NT2/D1 (cell line): Measurements from ENCODE around the gene EPS8L3.

Experiments used
- YY1 ChIP-seq: IDR thresholded peaks from 2 replicates; pipeline ENCODE4 v1.6.1; 2011; ENCODE audit not compliant: insufficient read length, insufficient read depth
- ZNF274 ChIP-seq: IDR thresholded peaks from 2 replicates; pipeline ENCODE4 v1.6.1; 2011; ENCODE audit warnings: mild to moderate bottlenecking, low read depth, low read length

DNA sequence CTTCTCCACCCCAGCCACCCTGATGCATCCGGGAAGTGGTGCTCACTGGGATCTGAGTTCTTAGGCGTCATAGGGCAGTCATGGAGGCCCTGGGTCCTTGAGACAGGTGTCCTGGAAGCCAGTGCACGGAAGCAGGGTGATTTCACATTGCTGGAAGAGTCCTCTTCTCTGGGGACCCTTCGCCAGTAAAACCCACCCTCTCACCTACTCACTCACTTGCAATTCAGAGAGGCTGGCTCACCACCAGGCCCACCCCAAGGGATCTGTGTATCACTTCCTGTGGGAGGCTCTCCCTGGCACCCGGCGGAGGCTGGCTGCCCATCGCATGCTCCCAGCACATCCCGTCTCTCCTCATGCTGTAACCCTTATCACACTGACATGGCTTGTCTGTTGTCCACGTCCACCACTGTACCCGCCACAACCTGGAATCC lies 40.2 kb upstream of the EPS8L3 start:
- TF ChIP-seq YY1 (no peak), ZNF274 (no peak)
